Measurements from ENCODE around the gene UNC119B. TPM values are rescaled to one million over a fixed set of nuclear protein-coding genes. Genes with fewer than 3 reads are reported as not detected.

Gene UNC119B
- total RNA-seq, 2 experiments from 2014 or later: 23.8 to 24.3 TPM

DNA sequence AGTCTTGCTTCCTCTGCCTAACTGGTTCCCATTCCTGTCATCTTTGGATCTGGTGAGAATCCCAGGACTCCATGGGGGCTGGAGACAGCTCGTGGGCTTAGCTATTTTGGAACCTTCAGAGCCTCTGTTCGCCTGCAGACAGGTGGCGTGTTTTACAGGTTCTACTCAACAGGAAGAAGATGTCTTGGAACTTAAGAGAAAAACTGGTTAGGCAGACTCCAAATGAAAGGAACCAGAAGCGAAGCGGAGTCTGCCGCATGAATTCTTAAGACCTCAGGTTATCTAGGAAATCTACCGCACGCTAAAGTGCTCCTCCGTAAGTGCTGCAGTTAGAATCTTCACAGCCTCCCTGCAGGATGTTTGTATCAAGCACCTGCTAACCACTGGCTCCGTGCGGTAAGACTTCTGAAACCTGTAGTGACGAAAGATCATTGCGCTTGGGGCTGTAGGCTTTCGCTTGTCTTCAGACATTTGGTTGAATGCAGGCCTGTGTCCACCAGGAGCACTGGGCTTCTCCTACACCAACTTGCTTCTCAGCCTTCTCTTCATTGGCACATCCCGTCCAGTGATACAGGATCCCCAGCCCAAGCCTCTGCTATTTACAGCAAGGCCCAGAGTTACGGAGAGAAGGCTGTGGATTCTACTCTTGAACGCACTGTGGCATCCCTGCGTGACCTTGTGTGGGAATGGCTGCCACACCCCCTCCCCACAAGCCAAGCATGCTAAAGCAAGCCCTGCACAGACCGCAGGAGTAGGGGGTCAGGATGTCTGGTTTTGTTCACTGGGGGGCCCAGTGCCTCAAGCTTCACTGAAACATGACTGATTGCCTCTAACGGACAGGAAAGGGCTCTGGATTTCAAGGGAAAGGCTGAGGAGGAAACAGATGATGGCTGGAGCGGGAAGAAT is 50.3 kb downstream of the UNC119B start:
- intact Hi-C loops (cut with micrococcal nuclease): no loop called here
- no peak for DNase-seq
- Mint-ChIP-seq H3K27me3 (no peaks in the 10 kb centered on the region), H3K4me3 (no peak overlapping the region), H3K27ac (no peak overlapping the region), H3K4me1 (ENCODE audit: low read depth) (no peaks in the 10 kb centered on the region), H3K9me3 (no peaks in the 10 kb centered on the region), H3K36me3 (ENCODE audit: low read depth) (peaks cover 7% of the 10 kb centered on the region)
- no peak for TF ChIP-seq CTCF (IDR thresholded peaks at IDR 0.05)
- ChIA-PET POLR2A (no interaction called here), CTCF (no interaction called here)
- ATAC-seq: peak; percentile 13

GRCh38 chr12:120761519-120761934 is 51.3 kb downstream of the UNC119B start:
- H3K4me3 Mint-ChIP-seq: no peak overlapping the region
- H3K9me3 Mint-ChIP-seq: no peaks in the 10 kb centered on the region
- no peak overlapping the region for H3K27ac Mint-ChIP-seq
- ATAC-seq: no peak
- intact Hi-C loops (cut with micrococcal nuclease): no loop called here
- TF ChIP-seq CTCF (IDR thresholded peaks at IDR 0.05): no peak
- POLR2A ChIA-PET: no interaction called here
- CTCF ChIA-PET: interaction anchor here (1.2 kb wide), 1 partner anchor 211 kb away, joined by 3 read pairs; no protein-coding TSS in a partner anchor
- H3K4me1 Mint-ChIP-seq (ENCODE audit: low read depth): no peaks in the 10 kb centered on the region
- H3K27me3 Mint-ChIP-seq: no peaks in the 10 kb centered on the region
- peaks cover 8% of the 10 kb centered on the region for H3K36me3 Mint-ChIP-seq (ENCODE audit: low read depth)
- DNase-seq: no peak

GRCh38 chr12:120762086-120762485 is 51.8 kb downstream of the UNC119B start:
- CTCF ChIA-PET: interaction anchor here (1.2 kb wide), 1 partner anchor 210 kb away, joined by 3 read pairs; no protein-coding TSS in a partner anchor
- H3K4me3 Mint-ChIP-seq: no peak overlapping the region

DNA sequence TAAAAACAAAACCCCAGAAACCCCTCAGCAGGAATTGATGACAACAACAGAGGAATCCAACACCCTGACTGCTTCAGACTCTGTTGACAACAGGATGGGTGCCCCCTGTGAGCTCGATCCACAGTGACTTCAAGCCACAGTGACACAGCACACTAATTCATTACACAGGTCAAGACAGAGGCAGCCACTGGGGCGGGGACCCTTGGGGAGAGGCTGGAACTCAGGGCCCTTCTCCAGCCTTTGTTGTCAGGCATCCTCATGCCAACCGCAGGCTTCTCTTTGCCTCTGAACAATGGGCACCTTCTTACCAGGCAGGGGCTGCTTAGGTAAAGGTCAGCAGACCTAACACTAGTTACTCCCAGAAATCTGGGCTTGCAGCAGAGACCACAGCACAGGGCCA is 53.0 kb downstream of the UNC119B start:
- Mint-ChIP-seq H3K27me3 (no peaks in the 10 kb centered on the region), H3K4me1 (ENCODE audit: low read depth) (no peaks in the 10 kb centered on the region), H3K36me3 (ENCODE audit: low read depth) (peaks cover 11% of the 10 kb centered on the region), H3K4me3 (no peak overlapping the region), H3K27ac (no peak overlapping the region), H3K9me3 (no peaks in the 10 kb centered on the region)
- DNase-seq (no peak), ATAC-seq (no peak)
- POLR2A ChIA-PET: interaction anchor here (0.9 kb wide), 1 partner anchor 37 kb away, joined by 4 read pairs; no protein-coding TSS in a partner anchor
- intact Hi-C loops (cut with micrococcal nuclease): no loop called here
- CTCF ChIA-PET: interaction anchor here (0.9 to 1.4 kb wide), 2 partner anchors 22 to 209 kb away, joined by 3 to 4 read pairs; no protein-coding TSS in a partner anchor
- no peak for TF ChIP-seq CTCF (IDR thresholded peaks at IDR 0.05)

More at GRCh38 chr12:120762086-120762485, 51.8 kb downstream of the UNC119B start:
- intact Hi-C loops (cut with micrococcal nuclease): no loop called here
- Mint-ChIP-seq H3K27me3 (no peaks in the 10 kb centered on the region), H3K27ac (no peak overlapping the region), H3K9me3 (no peaks in the 10 kb centered on the region), H3K36me3 (ENCODE audit: low read depth) (peaks cover 11% of the 10 kb centered on the region), H3K4me1 (ENCODE audit: low read depth) (no peaks in the 10 kb centered on the region)
- no peak for TF ChIP-seq CTCF (IDR thresholded peaks at IDR 0.05)
- ATAC-seq: no peak
- DNase-seq: no peak
- POLR2A ChIA-PET: interaction anchor here (0.9 kb wide), 1 partner anchor 38 kb away, joined by 4 read pairs; no protein-coding TSS in a partner anchor

GRCh38 chr12:120764816-120765215 is 54.6 kb downstream of the UNC119B start:
- no peak overlapping the region for H3K27ac Mint-ChIP-seq
- H3K36me3 Mint-ChIP-seq (ENCODE audit: low read depth): peaks cover 14% of the 10 kb centered on the region
- no peaks in the 10 kb centered on the region for H3K27me3 Mint-ChIP-seq
- ATAC-seq (no peak), DNase-seq (no peak)
- no peak overlapping the region for H3K4me3 Mint-ChIP-seq
- no peaks in the 10 kb centered on the region for H3K4me1 Mint-ChIP-seq (ENCODE audit: low read depth)
- POLR2A ChIA-PET: interaction anchor here (1.6 kb wide), 1 partner anchor 10 kb away, joined by 4 read pairs; no protein-coding TSS in a partner anchor
- TF ChIP-seq CTCF (IDR thresholded peaks at IDR 0.05): no peak
- intact Hi-C loops (cut with micrococcal nuclease): no loop called here
- CTCF ChIA-PET: interaction anchor here (1.5 to 1.8 kb wide), 2 partner anchors 11 to 207 kb away, joined by 5 to 6 read pairs; no protein-coding TSS in a partner anchor
- no peaks in the 10 kb centered on the region for H3K9me3 Mint-ChIP-seq
